Gastrocnemius medialis (tissue), 4 donors: ENCODE results near the gene OPA1. TPM values are rescaled to one million over a fixed set of nuclear protein-coding genes. Genes with fewer than 3 reads are reported as not detected.

ENCODE experiments used
- ATAC-seq, 2 donors: fragments of 150-250 bp; one replicate each; pipeline ENCODE4 v1.9.1; 2016
- DNase-seq, 2 donors: peaks; one replicate each; pipeline ENCODE4 v3.0.0-alpha.2; 2019
- H3K27ac ChIP-seq, 4 donors: fragments of 200-600 bp; sonication (generic); 1 replicate in 1 of 4; 2 replicates in 3 of 4; pipeline ENCODE4 v1.5.1; 2016 to 2018; ENCODE audit warnings: mild to moderate bottlenecking in 2 of 4, moderate library complexity in 1 of 4
- H3K27me3 ChIP-seq, 3 donors: fragments of 200-600 bp; sonication (generic) in 2 of 3; 1 replicate in 1 of 3; 2 replicates in 2 of 3; pipeline versions ENCODE4 v1.5.1 to v1.6.0; 2016 to 2019; ENCODE audit warnings: mild to moderate bottlenecking in 1 of 3, moderate library complexity in 1 of 3
- H3K36me3 ChIP-seq, 2 donors: fragments of 200-600 bp; sonication (generic) in 1 of 2; one replicate each; pipeline ENCODE4 v1.5.1; 2017 to 2018
- H3K4me1 ChIP-seq, 2 donors: fragments of 200-600 bp; sonication (generic) in 1 of 2; one replicate each; pipeline ENCODE4 v1.5.1; 2016 to 2017; ENCODE audit warnings: mild to moderate bottlenecking in 2 of 2
- H3K4me3 ChIP-seq, 4 donors: fragments of 200-600 bp; sonication (generic) in 3 of 4; 1 replicate in 1 of 4; 2 replicates in 3 of 4; pipeline ENCODE4 v1.5.1; 2016 to 2019; ENCODE audit warnings: mild to moderate bottlenecking in 2 of 4
- H3K9me3 ChIP-seq, 3 donors: fragments of 200-600 bp; sonication (generic) in 2 of 3; 1 replicate in 1 of 3; 2 replicates in 2 of 3; pipeline ENCODE4 v1.5.1; 2016 to 2019
- CTCF ChIP-seq, 5 experiments: fragments of 450-650 bp in 3 of 5; fragments of 200-600 bp in 2 of 5; sonication (generic) in 2 of 5; IDR thresholded peaks in 4 of 5; conservative IDR thresholded peaks in 1 of 5; 1 replicate in 4 of 5; 2 replicates in 1 of 5; pipeline ENCODE4 v1.5.1; 2016 to 2019; ENCODE audit warnings: antibody characterized with exemption in 5 of 5, mild to moderate bottlenecking in 3 of 5, moderate library complexity in 3 of 5
- POLR2A ChIP-seq, 2 donors: fragments of 450-650 bp; IDR thresholded peaks; one replicate each; pipeline ENCODE4 v1.6.1; 2017; ENCODE audit warnings: antibody characterized with exemption in 2 of 2, mild to moderate bottlenecking in 2 of 2, moderate library complexity in 2 of 2
- in situ Hi-C, 4 donors: fragments of 200-750 bp; cut with MboI; loops; one replicate each; pipeline versions ENCODE4 v1.15.0 to v1.8.0; 2017; ENCODE audit warnings: low sequenced_read_pairs in 4 of 4
- intact Hi-C: fragments of 100-400 bp; cut with DNase I; formaldehyde crosslinking; loops from one replicate; pipeline ENCODE4 v1.15.1; 2023; ENCODE audit warnings: low total_unique reads
- total RNA-seq, 4 donors: library from RNA; depleted of rRNA; stranded (reverse); fragments of >200 nt; gene quantifications; one replicate each; pipeline versions ENCODE4 v1.1.0 to v1.2.3, GENCODE V29; 2016

OPA1 gene
- total RNA-seq, 4 donors from 2014 or later: 59.8 to 78.2 (median 72.2) TPM

- DNase-seq: no peak
- no peak for ATAC-seq
- H3K4me3 ChIP-seq: no peak overlapping the region
- TF ChIP-seq CTCF (IDR thresholded peaks at IDR 0.05 in 4 of 5, conservative IDR thresholded peaks at IDR 0.05 in 1 of 5) (no peak), POLR2A (IDR thresholded peaks at IDR 0.05) (no peak)
- intact Hi-C loops: no loop called here
- H3K27me3 ChIP-seq: no peaks in the 10 kb centered on the region
- no peaks in the 10 kb centered on the region for H3K9me3 ChIP-seq
- no peak overlapping the region for H3K27ac ChIP-seq
- no peaks in the 10 kb centered on the region for H3K4me1 ChIP-seq
- H3K36me3 ChIP-seq: peaks cover 0 to 90% of the 10 kb centered on the region in 2 donors
- in situ Hi-C loops: no loop called here
Measured at GRCh38 chr3:193656445-193656844, 63.4 kb downstream of the OPA1 start.

GRCh38 chr3:193656878-193657282 lies 63.9 kb downstream of the OPA1 start:
- H3K27me3 ChIP-seq: no peaks in the 10 kb centered on the region
- ATAC-seq (no peak), DNase-seq (no peak)
- TF ChIP-seq POLR2A (IDR thresholded peaks at IDR 0.05) (no peak), CTCF (IDR thresholded peaks at IDR 0.05 in 4 of 5, conservative IDR thresholded peaks at IDR 0.05 in 1 of 5) (no peak)
- in situ Hi-C loops: no loop called here
- peaks cover 0 to 90% of the 10 kb centered on the region in 2 donors for H3K36me3 ChIP-seq
- H3K4me1 ChIP-seq: no peaks in the 10 kb centered on the region
- H3K4me3 ChIP-seq: no peak overlapping the region
- intact Hi-C loops: no loop called here
- no peak overlapping the region for H3K27ac ChIP-seq
- no peaks in the 10 kb centered on the region for H3K9me3 ChIP-seq

GRCh38 chr3:193660171-193660570 lies 67.2 kb downstream of the OPA1 start:
- no peaks in the 10 kb centered on the region for H3K4me1 ChIP-seq
- DNase-seq (no peak), ATAC-seq (no peak)
- H3K36me3 ChIP-seq: peaks cover 0 to 96% of the 10 kb centered on the region in 2 donors
- H3K27me3 ChIP-seq: no peaks in the 10 kb centered on the region
- TF ChIP-seq POLR2A (IDR thresholded peaks at IDR 0.05) (no peak), CTCF (IDR thresholded peaks at IDR 0.05 in 4 of 5, conservative IDR thresholded peaks at IDR 0.05 in 1 of 5) (no peak)
- in situ Hi-C loops (no loop called here), intact Hi-C loops (no loop called here)
- no peak overlapping the region for H3K4me3 ChIP-seq
- no peak overlapping the region for H3K27ac ChIP-seq
- H3K9me3 ChIP-seq: no peaks in the 10 kb centered on the region

- TF ChIP-seq CTCF (IDR thresholded peaks at IDR 0.05 in 4 of 5, conservative IDR thresholded peaks at IDR 0.05 in 1 of 5): no peak
- no peak for TF ChIP-seq POLR2A (IDR thresholded peaks at IDR 0.05)
Measured at GRCh38 chr3:193660698-193661411, 67.8 kb downstream of the OPA1 start.

More at GRCh38 chr3:193660698-193661411, 67.8 kb downstream of the OPA1 start:
- Histone ChIP-seq H3K27me3 (no peaks in the 10 kb centered on the region), H3K27ac (no peak overlapping the region), H3K4me3 (no peak overlapping the region), H3K4me1 (no peaks in the 10 kb centered on the region), H3K36me3 (peaks cover 0 to 96% of the 10 kb centered on the region in 2 donors), H3K9me3 (no peaks in the 10 kb centered on the region)
- in situ Hi-C loops (no loop called here), intact Hi-C loops (no loop called here)
- no peak for DNase-seq
- no peak for ATAC-seq
